Mesendoderm (in vitro differentiated cells): Measurements from ENCODE around the gene PACSIN1.

ENCODE experiments used
- DNase-seq: peaks from one replicate; pipeline ENCODE4 v3.0.0; 2013
- H2AK5ac ChIP-seq: 2 replicates; pipeline ENCODE4 v1.6.1; 2013; ENCODE audit warnings: low read length, inconsistent platforms
- H2BK120ac ChIP-seq: 2 replicates; pipeline ENCODE4 v1.6.1; 2013; ENCODE audit warnings: low read depth, mild to moderate bottlenecking, low read length, moderate library complexity, mixed read lengths
- H2BK15ac ChIP-seq: replicated peaks from 2 replicates; pipeline ENCODE4 v1.6.1; 2013; ENCODE audit warnings: low read depth, mild to moderate bottlenecking, moderate library complexity
- H2BK5ac ChIP-seq: 2 replicates; pipeline ENCODE4 v1.6.1; 2013; ENCODE audit warnings: low read length, inconsistent platforms
- H3K18ac ChIP-seq: 2 replicates; pipeline ENCODE4 v1.6.1; 2013; ENCODE audit warnings: mild to moderate bottlenecking, low read length, mixed read lengths
- H3K23ac ChIP-seq: one replicate; pipeline ENCODE4 v1.6.1; 2013; ENCODE audit warnings: low read length
- H3K27ac ChIP-seq: 2 replicates; pipeline ENCODE4 v1.5.1; 2013; ENCODE audit warnings: low read depth, mild to moderate bottlenecking, inconsistent platforms, low read length, moderate library complexity
- H3K27me3 ChIP-seq: 2 replicates; pipeline ENCODE4 v1.6.1; 2013; ENCODE audit warnings: low read length, control low read depth, mild to moderate bottlenecking, inconsistent platforms; ENCODE audit not compliant: insufficient read depth, poor library complexity
- H3K36me3 ChIP-seq: 2 replicates; pipeline ENCODE4 v1.6.1; 2013; ENCODE audit warnings: low read length, inconsistent platforms; ENCODE audit not compliant: control insufficient read depth, insufficient read depth
- H3K4ac ChIP-seq: one replicate; pipeline ENCODE4 v1.6.1; 2013; ENCODE audit warnings: low read depth, mild to moderate bottlenecking, low read length, moderate library complexity
- H3K4me1 ChIP-seq: 2 replicates; pipeline ENCODE4 v1.6.1; 2013; ENCODE audit warnings: low read depth, low read length, inconsistent platforms; ENCODE audit not compliant: control insufficient read depth
- H3K4me2 ChIP-seq: 2 replicates; pipeline ENCODE4 v1.6.1; 2013; ENCODE audit warnings: low read length
- H3K4me3 ChIP-seq: 2 replicates; pipeline ENCODE4 v1.5.1; 2013; ENCODE audit warnings: mild to moderate bottlenecking, low read length
- H3K56ac ChIP-seq: one replicate; pipeline ENCODE4 v1.6.1; 2013; ENCODE audit warnings: low read length
- H3K79me1 ChIP-seq: 2 replicates; pipeline ENCODE4 v1.6.1; 2013; ENCODE audit warnings: low read length, inconsistent platforms
- H3K79me2 ChIP-seq: 2 replicates; pipeline ENCODE4 v1.6.1; 2013; ENCODE audit warnings: mild to moderate bottlenecking, low read length; ENCODE audit not compliant: control insufficient read depth, insufficient read depth
- H3K9ac ChIP-seq: 2 replicates; pipeline ENCODE4 v1.6.1; 2013; ENCODE audit warnings: low read length, inconsistent platforms
- H4K5ac ChIP-seq: one replicate; pipeline ENCODE4 v1.6.1; 2013; ENCODE audit warnings: low read length
- H4K8ac ChIP-seq: one replicate; pipeline ENCODE4 v1.6.1; 2013; ENCODE audit warnings: low read depth, mild to moderate bottlenecking, control low read depth, low read length, moderate library complexity
- WGBS: extraction: QIAGEN DNeasy Blood & Tissue Kit; methylation state at CpG from one replicate; pipeline ENCODE4 v1.1.7; 2013; ENCODE audit warnings: low lambda C conversion rate, missing lambda C conversion rate; ENCODE audit not compliant: insufficient coverage; ENCODE audit errors: extremely low coverage; 5-methylcytosine and 5-hydroxymethylcytosine counted together

Gene PACSIN1

DNA sequence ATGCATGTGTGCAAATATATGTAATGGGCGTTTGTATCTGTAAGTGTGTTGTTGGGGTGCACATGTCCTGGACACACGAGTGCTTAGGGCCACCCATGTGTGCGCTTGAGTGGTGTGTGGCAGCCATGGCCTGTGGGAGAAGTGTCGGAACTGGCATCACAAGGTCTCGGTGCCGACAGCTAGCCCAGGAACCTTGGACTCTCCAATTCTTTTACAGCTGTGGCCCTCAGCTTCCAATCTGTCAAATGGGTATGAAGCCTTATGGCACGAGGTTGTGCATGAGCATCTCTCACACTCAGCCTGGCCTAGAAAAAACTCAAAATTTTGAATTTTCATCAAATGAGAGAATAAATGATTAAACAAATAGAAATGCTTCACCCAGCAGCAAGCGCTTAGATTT lies 48.2 kb downstream of the PACSIN1 start:
- no peak for DNase-seq
- Histone ChIP-seq H3K36me3 (no peaks in the 10 kb centered on the region), H3K9ac (no peak overlapping the region), H3K56ac (no peak overlapping the region), H3K23ac (no peak overlapping the region), H2BK15ac (no peak overlapping the region), H3K79me1 (no peaks in the 10 kb centered on the region), H3K4me1 (peaks cover 7% of the 10 kb centered on the region), H3K79me2 (no peaks in the 10 kb centered on the region), H3K4ac (no peak overlapping the region), H2BK120ac (no peak overlapping the region), H3K18ac (no peak overlapping the region), H4K8ac (no peak overlapping the region), H2AK5ac (no peak overlapping the region), H3K4me2 (peak overlapping the region; percentile 74), H2BK5ac (no peak overlapping the region), H4K5ac (no peak overlapping the region), H3K27me3 (no peaks in the 10 kb centered on the region), H3K27ac (no peak overlapping the region), H3K4me3 (no peak overlapping the region)
- no CpG with 5 or more reads among the region's 8 CpGs for WGBS

- Histone ChIP-seq H3K27ac (no peak overlapping the region), H2AK5ac (no peak overlapping the region), H3K18ac (no peak overlapping the region), H3K4me2 (peak overlapping the region; percentile 74), H4K5ac (no peak overlapping the region), H3K79me1 (no peaks in the 10 kb centered on the region), H3K4me1 (peaks cover 7% of the 10 kb centered on the region), H3K23ac (no peak overlapping the region), H2BK15ac (no peak overlapping the region), H3K9ac (peak overlapping the region; percentile 25), H3K27me3 (no peaks in the 10 kb centered on the region), H3K4ac (no peak overlapping the region), H4K8ac (no peak overlapping the region), H2BK5ac (no peak overlapping the region), H3K79me2 (no peaks in the 10 kb centered on the region), H2BK120ac (no peak overlapping the region), H3K36me3 (no peaks in the 10 kb centered on the region), H3K4me3 (peak overlapping the region; percentile 38), H3K56ac (peak overlapping the region; percentile 0)
- no CpG with 5 or more reads among the region's 34 CpGs for WGBS
- DNase-seq = peak; percentile 84
These were observed 49.0 kb downstream of the PACSIN1 start for GRCh38 chr6:34514593-34515472.

DNA sequence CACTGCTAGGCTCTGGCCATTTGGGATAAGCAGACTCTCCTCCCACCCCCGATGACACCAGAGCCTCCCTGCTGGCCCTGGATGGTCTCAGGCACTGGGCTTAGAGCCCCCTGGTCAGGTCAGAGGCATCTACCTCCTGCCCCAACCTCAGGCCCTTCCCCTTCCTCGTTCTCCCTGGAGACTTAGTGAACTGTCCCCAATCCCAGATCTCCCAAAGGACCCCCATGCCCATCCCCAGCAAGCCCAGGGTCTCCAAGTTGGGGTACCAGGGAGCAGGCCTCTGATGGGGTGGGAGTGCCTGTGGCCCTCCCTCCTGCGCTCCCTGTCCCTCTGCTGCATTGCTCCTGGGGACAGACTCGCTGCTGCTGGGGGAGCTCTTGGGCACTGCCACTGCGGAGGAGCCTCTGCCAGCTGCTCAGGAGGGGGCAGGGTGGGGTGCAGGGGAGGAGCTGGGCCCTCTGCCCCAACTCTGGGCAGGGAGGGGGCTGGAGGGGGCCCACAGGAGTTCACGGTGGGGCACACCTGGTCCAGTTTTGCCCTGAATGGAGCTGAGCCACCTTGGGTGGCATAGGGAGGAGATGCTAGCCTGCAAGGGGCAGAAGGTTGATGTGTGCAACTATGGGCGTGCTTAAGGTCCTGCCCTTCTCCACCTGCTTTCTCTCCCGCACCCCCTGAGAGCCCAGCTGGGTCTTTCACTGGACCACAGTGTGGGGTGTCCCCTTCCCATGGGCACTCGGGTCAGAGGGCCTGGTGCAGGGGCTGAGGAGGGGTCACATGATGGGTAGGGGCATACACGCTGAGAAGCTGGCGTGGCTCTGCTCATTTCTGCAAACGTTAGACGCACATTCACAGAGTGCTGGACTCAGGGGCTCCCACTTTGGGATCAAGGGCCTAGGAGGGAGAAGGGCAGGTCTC lies 49.9 kb downstream of the PACSIN1 start:
- no peak for DNase-seq
- Histone ChIP-seq H4K5ac (no peak overlapping the region), H3K4ac (no peak overlapping the region), H3K79me1 (no peaks in the 10 kb centered on the region), H3K36me3 (no peaks in the 10 kb centered on the region), H3K9ac (no peak overlapping the region), H3K4me1 (peaks cover 7% of the 10 kb centered on the region), H3K18ac (no peak overlapping the region), H3K4me3 (no peak overlapping the region), H2BK5ac (no peak overlapping the region), H3K79me2 (no peaks in the 10 kb centered on the region), H4K8ac (no peak overlapping the region), H2AK5ac (no peak overlapping the region), H2BK15ac (no peak overlapping the region), H3K23ac (no peak overlapping the region), H3K4me2 (no peak overlapping the region), H2BK120ac (no peak overlapping the region), H3K27me3 (no peaks in the 10 kb centered on the region), H3K56ac (no peak overlapping the region), H3K27ac (no peak overlapping the region)
- WGBS = no CpG with 5 or more reads among the region's 13 CpGs

DNA sequence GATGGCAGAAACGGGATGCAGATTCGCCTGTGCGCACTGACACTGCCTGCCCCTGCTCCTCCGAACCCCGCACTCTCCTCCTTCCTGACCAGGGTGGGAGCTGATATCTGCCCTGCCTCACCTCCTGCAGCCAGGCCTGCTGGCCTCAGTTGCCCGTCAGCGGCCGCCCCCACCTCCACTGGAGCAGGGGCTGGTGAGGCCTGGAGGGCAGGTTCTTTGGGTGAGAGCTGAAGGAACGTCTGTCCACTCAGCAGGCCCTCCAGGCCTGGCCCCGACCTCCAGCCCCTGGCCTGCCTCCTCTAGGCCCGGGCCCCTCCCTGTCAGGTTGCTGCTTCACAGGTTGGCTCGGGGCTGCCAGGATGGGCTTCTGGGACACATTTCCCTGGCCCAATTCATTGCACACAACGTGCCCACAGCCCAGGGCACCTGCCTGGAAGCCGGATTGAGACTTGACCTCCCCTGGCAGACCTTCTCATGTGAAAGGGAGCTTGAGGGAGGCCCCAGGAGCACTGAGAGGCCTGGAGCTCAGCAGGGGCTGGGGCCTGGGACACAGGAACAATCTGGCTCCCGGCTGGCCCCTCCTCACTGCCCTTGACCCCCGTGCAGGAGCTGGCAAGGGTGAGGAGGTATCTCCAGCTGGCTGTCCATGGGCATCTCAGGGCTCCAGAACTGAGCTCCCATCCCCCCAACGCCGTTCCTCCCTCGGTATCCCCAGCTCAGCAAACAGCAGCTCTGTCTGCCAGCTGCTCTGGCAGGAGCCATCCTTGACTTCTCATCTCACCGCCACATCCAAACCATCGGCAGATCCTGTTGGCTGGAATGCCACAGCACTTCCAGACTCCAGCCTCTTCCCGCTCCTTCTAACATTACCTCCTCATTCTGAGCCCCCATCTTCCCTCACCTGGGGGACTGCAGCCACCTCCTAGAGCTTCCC lies 50.8 kb downstream of the PACSIN1 start:
- Histone ChIP-seq H3K18ac (no peak overlapping the region), H3K27ac (no peak overlapping the region), H2BK5ac (no peak overlapping the region), H4K8ac (no peak overlapping the region), H3K79me1 (no peaks in the 10 kb centered on the region), H3K4ac (no peak overlapping the region), H3K56ac (no peak overlapping the region), H3K79me2 (no peaks in the 10 kb centered on the region), H3K4me2 (no peak overlapping the region), H3K4me3 (no peak overlapping the region), H3K9ac (no peak overlapping the region), H3K27me3 (no peaks in the 10 kb centered on the region), H4K5ac (no peak overlapping the region), H2BK15ac (no peak overlapping the region), H2BK120ac (no peak overlapping the region), H3K4me1 (peaks cover 7% of the 10 kb centered on the region), H3K36me3 (no peaks in the 10 kb centered on the region), H3K23ac (no peak overlapping the region), H2AK5ac (no peak overlapping the region)
- no peak for DNase-seq
- WGBS = no CpG with 5 or more reads among the region's 22 CpGs

- no peak for DNase-seq
These were observed 51.6 kb downstream of the PACSIN1 start for GRCh38 chr6:34517461-34517881.

More at GRCh38 chr6:34517461-34517881, 51.6 kb downstream of the PACSIN1 start:
- no peak overlapping the region for H4K8ac ChIP-seq
- no peak overlapping the region for H3K4ac ChIP-seq
- H3K18ac ChIP-seq = no peak overlapping the region
- no peak overlapping the region for H3K4me2 ChIP-seq
- H3K27me3 ChIP-seq = no peaks in the 10 kb centered on the region
- no peak overlapping the region for H3K4me3 ChIP-seq
- no peaks in the 10 kb centered on the region for H3K36me3 ChIP-seq
- no peaks in the 10 kb centered on the region for H3K79me1 ChIP-seq
- no peak overlapping the region for H2BK15ac ChIP-seq
- no peak overlapping the region for H3K23ac ChIP-seq
- no peaks in the 10 kb centered on the region for H3K79me2 ChIP-seq
- no peak overlapping the region for H2BK5ac ChIP-seq
- peaks cover 7% of the 10 kb centered on the region for H3K4me1 ChIP-seq
- no peak overlapping the region for H2AK5ac ChIP-seq
- no peak overlapping the region for H3K56ac ChIP-seq
- no CpG with 5 or more reads among the region's 4 CpGs for WGBS
- H3K9ac ChIP-seq = no peak overlapping the region
- H3K27ac ChIP-seq = no peak overlapping the region
- H2BK120ac ChIP-seq = no peak overlapping the region
- no peak overlapping the region for H4K5ac ChIP-seq
